SJCRH30 (cell line): ENCODE measurements around the gene TLE5. TPM values are rescaled to one million over a fixed set of nuclear protein-coding genes. Genes with fewer than 3 reads are reported as not detected.

Experiments
- DNase-seq, 2 experiments: peaks; one replicate each; pipeline ENCODE4 v3.0.0-alpha.2; 2015 to 2020
- H3K27ac ChIP-seq: fragments of 250-450 bp; sonication (Bioruptor Pico); 2 replicates; pipeline ENCODE4 v1.5.1; 2020; ENCODE audit warnings: mild to moderate bottlenecking, moderate library complexity
- H3K27me3 ChIP-seq: fragments of 250-450 bp; sonication (Bioruptor Pico); 2 replicates; pipeline ENCODE4 v1.5.1; 2020; ENCODE audit warnings: mild to moderate bottlenecking, moderate library complexity
- H3K36me3 ChIP-seq: fragments of 250-450 bp; sonication (Bioruptor Pico); 2 replicates; pipeline ENCODE4 v1.5.1; 2020; ENCODE audit warnings: mild to moderate bottlenecking, moderate library complexity
- H3K4me1 ChIP-seq: fragments of 250-450 bp; sonication (Bioruptor Pico); 2 replicates; pipeline ENCODE4 v1.5.1; 2020; ENCODE audit warnings: mild to moderate bottlenecking, moderate library complexity
- H3K4me3 ChIP-seq: fragments of 250-450 bp; sonication (Bioruptor Pico); 2 replicates; pipeline ENCODE4 v1.5.1; 2020; ENCODE audit warnings: mild to moderate bottlenecking, moderate library complexity
- H3K9me3 ChIP-seq: fragments of 250-450 bp; sonication (Bioruptor Pico); replicated peaks from 2 replicates; pipeline ENCODE4 v1.5.1; 2020; ENCODE audit warnings: mild to moderate bottlenecking, moderate library complexity
- total RNA-seq: library from RNA; depleted of rRNA; stranded (reverse); fragments of >200 nt; shearing (Covaris generic); gene quantifications from 2 replicates; pipeline ENCODE4 v1.2.3, GENCODE V29; 2014

Gene TLE5
- total RNA-seq, 1 experiment from 2014 or later = 313 TPM

DNA sequence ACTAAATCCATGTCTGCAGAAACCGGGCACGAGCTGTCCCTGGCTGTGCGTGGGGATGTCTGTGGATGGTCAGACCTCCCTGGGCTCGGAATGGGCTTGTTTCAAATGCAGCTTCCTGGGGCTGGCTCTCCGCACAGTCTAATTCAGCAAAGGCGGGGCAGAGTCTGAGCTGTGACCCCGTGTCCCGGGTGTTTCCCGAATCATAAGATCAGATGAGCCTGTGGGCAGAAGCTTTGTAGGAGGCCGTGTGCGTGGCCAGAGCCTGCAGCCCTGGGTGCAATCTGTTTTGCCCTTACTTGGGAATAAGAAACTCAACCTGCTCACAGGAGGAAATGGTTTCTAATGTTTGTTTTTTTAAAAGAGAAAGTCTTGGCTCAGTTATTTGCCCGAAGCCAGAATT lies 18.0 kb upstream of the TLE5 start:
- Histone ChIP-seq H3K27ac (no peak overlapping the region), H3K4me1 (peaks cover 6% of the 10 kb centered on the region; the same call in 1 of the 2 replicates), H3K36me3 (no peaks in the 10 kb centered on the region), H3K27me3 (no peaks in the 10 kb centered on the region), H3K4me3 (no peak overlapping the region), H3K9me3 (no peaks in the 10 kb centered on the region)
- DNase-seq = no peak

DNA sequence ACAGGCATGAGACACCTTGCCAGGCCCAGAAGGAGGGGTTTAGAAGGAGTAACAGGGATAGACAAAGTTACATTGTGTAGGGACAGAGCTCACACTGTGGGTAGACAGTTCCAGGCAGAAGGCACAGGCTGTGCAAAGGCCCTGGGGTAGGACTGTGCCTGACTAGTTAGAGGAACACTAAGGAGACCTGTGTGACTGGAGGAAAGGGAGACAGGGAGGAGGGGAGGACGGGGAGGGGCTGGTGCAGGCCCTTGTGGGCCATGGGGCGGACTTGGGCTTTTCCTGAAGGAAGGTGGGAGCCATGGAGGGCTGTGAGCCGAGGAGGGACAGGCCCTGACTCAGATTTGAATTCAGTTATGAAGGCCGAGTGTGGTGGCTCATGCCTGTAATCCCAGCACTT lies 17.3 kb upstream of the TLE5 start:
- Histone ChIP-seq H3K27me3 (no peaks in the 10 kb centered on the region), H3K36me3 (no peaks in the 10 kb centered on the region), H3K4me1 (peaks cover 6% of the 10 kb centered on the region; the same call in 1 of the 2 replicates), H3K4me3 (no peak overlapping the region), H3K9me3 (no peaks in the 10 kb centered on the region), H3K27ac (no peak overlapping the region)
- no peak for DNase-seq

DNA sequence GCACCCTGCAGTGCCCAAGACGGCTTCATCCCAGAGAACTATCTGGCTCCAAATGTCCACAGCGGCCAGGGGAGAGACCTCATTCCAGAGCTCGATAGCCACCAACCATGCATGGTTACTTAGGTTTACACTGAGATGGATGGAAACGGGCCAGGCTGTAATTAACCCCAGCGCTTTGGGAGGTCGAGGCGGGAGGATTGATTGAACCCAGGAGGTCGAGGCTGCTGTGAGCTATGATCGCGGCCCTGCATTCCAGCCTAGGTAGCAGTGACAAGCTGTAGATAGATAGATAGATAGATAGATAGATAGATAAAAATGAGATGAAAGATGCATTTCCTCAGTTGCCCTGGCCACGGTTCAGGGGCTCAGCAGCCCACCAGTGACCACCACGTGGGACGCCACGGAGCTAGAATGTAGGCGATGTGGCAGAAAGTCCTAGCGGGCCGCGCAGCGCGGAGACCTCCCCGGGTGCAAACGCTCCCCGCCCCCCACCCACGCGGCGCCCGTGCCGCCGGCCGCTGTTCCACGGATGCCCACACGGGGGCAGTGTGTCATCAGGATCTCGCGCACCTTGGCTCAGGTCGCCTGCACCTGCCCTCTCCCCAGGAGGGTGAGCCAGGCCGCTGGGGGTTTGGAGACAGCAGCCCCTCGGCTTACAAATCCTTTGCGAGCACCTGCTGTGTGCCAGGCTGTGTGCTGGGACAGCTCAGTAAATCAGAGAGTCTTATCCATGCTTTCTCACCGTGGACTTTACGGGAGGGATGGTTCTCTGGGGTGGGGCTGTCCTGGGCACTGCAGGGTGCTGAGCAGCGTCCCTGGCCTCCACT lies 13.5 kb upstream of the TLE5 start:
- peak in 1 of 2 experiments; percentile 58 for DNase-seq
- no peak overlapping the region for H3K4me3 ChIP-seq
- H3K27ac ChIP-seq = no peak overlapping the region
- H3K27me3 ChIP-seq = no peaks in the 10 kb centered on the region
- H3K36me3 ChIP-seq = no peaks in the 10 kb centered on the region
- peaks cover 18% of the 10 kb centered on the region for H3K4me1 ChIP-seq
- no peaks in the 10 kb centered on the region for H3K9me3 ChIP-seq

DNA sequence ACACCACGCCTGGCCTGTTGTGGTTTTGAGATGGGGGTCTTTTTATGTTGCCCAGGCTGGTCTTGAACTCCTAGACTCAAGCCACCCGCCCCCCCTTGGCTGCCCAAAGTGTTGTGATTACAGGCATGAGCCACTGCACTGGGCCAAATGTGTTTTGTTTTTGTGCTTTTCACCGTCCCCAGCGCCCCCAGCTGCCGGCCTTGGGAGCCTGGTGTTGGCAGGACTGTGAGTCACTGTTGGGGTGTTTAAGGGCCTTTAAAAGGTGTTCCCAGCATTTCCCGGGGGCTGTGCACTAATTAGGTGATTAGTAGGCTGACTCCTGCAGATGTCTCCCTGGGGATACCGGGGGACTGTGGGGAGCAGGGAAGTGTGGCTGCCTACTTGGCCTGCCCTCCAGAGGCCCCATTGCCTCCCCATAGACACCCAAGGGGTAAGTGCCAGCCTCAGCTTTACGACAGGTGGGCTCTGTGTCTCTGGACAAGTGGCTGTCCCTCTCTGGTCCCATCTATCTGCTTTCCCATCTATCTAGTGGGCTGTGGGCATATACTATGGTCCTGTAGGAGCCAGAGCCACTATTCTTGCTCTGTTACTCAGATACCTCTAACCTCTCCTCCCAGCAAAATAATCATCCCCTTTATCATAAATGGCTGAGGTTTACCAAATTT lies 11.8 kb upstream of the TLE5 start:
- peak in 1 of 2 experiments; percentile 46 for DNase-seq
- H3K4me1 ChIP-seq = peaks cover 21% of the 10 kb centered on the region
- H3K36me3 ChIP-seq = no peaks in the 10 kb centered on the region
- H3K9me3 ChIP-seq = no peaks in the 10 kb centered on the region
- H3K27ac ChIP-seq = no peak overlapping the region
- no peaks in the 10 kb centered on the region for H3K27me3 ChIP-seq
- H3K4me3 ChIP-seq = no peak overlapping the region

DNA sequence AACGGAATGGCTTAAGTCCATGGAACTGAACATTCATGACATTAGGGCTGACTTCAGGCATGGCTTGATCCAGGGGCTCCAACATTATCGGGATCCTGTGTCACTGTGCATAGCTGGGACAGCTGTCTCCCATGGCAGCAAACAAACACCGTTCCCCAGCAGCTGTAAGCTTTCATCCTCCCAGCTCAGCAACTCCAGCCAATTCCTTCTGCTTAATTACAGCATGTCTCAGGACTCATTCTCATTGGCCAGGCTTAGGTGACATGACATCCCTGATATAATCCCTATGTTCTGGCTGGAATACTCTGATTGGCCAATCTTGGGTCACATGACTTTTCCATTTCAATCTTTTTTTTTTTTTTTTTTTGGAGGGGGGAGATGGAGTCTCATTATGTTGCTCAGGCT lies 10.9 kb upstream of the TLE5 start:
- peak; percentile 92 to 98 for DNase-seq
- no peak overlapping the region for H3K27ac ChIP-seq
- no peak overlapping the region for H3K4me3 ChIP-seq
- no peaks in the 10 kb centered on the region for H3K36me3 ChIP-seq
- H3K27me3 ChIP-seq = no peaks in the 10 kb centered on the region
- peaks cover 28% of the 10 kb centered on the region for H3K4me1 ChIP-seq
- no peaks in the 10 kb centered on the region for H3K9me3 ChIP-seq

DNA sequence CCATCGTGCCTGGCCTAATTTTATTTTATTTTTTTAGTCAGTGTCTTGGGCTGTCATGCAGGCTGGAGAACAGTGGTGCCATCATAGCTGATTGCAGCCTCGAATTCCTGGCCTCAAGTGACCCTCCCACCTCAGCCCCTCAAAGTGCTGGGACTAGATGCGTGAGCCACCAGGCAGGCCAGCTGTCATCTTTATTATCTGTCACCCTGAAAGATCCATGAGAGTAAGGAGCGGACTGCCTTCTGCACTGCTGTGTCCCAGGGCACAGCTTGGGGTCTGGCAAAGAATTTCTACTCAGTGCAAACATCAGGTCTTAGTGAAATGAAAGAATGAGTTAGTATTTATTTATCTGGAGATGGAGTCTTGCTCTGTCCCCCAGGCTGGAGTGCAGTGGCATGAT lies 9.5 kb upstream of the TLE5 start:
- no peak overlapping the region for H3K4me3 ChIP-seq
- H3K4me1 ChIP-seq = peaks cover 36% of the 10 kb centered on the region
- H3K27ac ChIP-seq = peak overlapping the region; percentile 29
- no peaks in the 10 kb centered on the region for H3K9me3 ChIP-seq
- no peaks in the 10 kb centered on the region for H3K36me3 ChIP-seq
- no peaks in the 10 kb centered on the region for H3K27me3 ChIP-seq
- peak; percentile 84 to 89 for DNase-seq

DNA sequence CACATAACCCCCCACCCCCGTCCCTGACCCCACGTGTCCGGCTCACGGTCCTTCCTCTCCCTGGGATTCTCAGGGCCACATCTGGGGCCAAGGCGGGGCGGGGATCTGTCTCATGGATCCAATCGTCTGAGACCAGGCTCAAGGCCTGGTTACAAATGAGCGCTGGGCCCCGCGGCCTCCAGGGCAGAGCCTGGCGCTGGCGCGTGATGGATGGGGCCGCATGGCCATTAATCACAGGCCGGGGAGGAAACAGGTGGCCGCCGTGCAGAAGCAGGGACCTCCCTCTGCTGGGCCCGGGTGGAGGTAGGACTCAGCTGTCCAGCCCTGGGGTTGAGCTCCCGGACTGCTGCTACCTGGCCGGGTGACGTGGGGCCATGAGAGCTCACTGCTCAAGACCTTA lies 5.8 kb upstream of the TLE5 start:
- Histone ChIP-seq H3K27ac (peak overlapping the region; percentile 70), H3K4me1 (peaks cover 36% of the 10 kb centered on the region)

DNA sequence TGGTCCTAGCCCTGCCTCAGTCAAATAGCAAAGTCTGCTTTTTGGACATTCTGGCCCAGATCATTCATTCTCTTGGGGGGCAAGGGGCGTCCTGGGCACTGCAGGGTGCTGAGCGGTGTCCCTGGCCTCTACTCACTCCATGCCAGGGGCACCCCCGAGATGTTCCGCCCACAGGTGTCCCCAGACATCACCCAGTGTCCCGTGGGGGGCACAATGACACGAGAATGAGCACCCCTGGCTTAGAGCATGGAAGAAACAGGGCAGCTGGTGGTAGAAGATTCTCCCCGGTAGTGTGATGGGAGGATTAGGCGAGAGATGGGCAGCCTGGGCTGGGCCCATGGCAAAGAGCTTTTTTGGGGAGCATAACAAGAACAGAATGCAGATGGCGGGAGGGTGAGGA lies 5.3 kb upstream of the TLE5 start:
- H3K27me3 ChIP-seq = no peaks in the 10 kb centered on the region
- peak overlapping the region; percentile 34 for H3K4me3 ChIP-seq
- DNase-seq = peak in 1 of 2 experiments; percentile 29
- peak overlapping the region; percentile 70 for H3K27ac ChIP-seq
- H3K4me1 ChIP-seq = peaks cover 35% of the 10 kb centered on the region
- H3K9me3 ChIP-seq = no peaks in the 10 kb centered on the region
- H3K36me3 ChIP-seq = no peaks in the 10 kb centered on the region

More for the DNA sequence above, 5.8 kb upstream of the TLE5 start:
- Histone ChIP-seq H3K36me3 (no peaks in the 10 kb centered on the region), H3K27me3 (no peaks in the 10 kb centered on the region), H3K9me3 (no peaks in the 10 kb centered on the region), H3K4me3 (peak overlapping the region; percentile 34)
- peak; percentile 88 to 90 for DNase-seq

DNA sequence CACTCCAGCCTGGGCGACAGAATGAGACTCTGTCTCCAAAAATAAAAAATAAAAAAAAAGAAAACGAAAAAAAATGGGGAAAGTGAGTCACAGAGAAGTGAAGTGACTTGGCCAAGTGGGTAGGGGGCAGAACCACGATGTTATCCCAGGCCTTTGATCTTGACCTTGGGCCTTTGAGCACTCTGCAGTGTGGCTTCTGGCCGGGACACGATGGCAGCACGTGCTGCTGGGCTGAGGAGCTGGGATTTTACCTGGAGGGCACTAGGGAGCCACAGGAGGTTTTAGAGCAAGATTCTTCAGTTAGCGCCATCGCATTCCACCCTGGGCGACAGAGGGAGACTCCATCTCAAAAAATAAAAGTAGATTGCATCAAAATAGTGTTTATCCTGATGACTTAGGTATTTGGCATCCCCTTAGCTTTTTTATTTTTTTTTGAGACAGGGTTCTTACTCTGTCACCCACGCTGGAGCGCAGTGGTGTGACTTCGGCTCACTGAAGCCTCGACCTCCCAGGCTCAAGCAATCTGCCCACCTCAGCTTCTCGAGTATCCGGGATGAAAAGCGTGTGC lies 4.3 kb upstream of the TLE5 start:
- Histone ChIP-seq H3K9me3 (no peaks in the 10 kb centered on the region), H3K27ac (peak overlapping the region; percentile 37; the same call in 1 of the 2 replicates), H3K4me3 (no peak overlapping the region), H3K27me3 (no peaks in the 10 kb centered on the region), H3K36me3 (no peaks in the 10 kb centered on the region), H3K4me1 (peaks cover 31% of the 10 kb centered on the region)
- no peak for DNase-seq

DNA sequence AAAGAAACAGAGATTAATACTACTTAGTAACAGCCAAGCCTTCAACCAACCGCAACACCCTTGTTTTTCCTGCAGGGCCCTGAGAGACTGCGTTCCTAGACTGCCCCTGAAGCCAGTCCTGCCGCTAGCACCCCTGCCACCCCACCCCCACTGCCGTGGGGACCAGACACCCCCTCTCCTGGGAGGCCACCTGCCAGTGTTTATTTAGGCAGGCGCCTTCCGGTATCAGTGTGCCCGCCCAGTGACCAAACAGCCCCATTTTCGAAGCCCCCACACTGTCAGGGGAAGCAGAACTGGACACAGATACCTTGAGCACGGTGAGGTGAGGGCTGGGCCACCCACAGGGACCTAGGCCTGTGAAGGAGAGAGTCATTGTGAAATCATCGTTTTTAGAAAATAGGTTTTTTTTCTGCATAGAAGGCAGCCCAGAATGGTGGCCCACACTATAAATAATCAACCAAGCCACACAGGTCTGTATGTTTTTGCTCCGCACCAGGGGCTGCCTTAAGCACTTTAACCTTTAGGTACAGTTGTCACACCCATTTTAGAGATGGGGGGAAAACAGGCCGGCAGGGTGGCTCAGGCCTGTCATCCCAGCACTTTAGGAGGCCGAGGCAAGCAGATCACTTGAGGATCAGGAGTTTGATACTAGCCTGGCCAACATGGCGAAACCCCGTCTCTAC lies 3.5 kb upstream of the TLE5 start:
- Histone ChIP-seq H3K36me3 (no peaks in the 10 kb centered on the region), H3K27ac (peak overlapping the region; percentile 37; the same call in 1 of the 2 replicates), H3K9me3 (no peaks in the 10 kb centered on the region), H3K27me3 (no peaks in the 10 kb centered on the region), H3K4me1 (peaks cover 31% of the 10 kb centered on the region), H3K4me3 (no peak overlapping the region)
- DNase-seq = peak; percentile 77 to 84

DNA sequence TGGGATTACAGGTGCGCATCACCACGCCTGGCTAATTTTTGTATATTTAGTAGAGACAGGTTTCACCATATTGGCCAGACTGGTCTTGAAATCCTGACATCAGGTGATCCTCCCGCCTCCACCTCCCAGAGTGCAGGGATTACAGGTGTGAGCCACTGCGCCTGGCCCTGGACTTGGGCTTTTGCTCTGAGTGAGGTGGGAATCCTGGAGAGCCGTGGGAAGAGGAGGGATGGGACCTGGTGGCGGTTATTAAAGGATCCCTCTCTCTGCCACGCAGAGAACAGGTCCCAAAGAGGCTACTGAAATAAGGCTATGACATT lies 1.7 kb upstream of the TLE5 start:
- DNase-seq = no peak
- no peaks in the 10 kb centered on the region for H3K27me3 ChIP-seq
- H3K4me1 ChIP-seq = peaks cover 28% of the 10 kb centered on the region
- peaks cover 13% of the 10 kb centered on the region for H3K36me3 ChIP-seq
- H3K4me3 ChIP-seq = no peak overlapping the region
- no peaks in the 10 kb centered on the region for H3K9me3 ChIP-seq
- no peak overlapping the region for H3K27ac ChIP-seq

DNA sequence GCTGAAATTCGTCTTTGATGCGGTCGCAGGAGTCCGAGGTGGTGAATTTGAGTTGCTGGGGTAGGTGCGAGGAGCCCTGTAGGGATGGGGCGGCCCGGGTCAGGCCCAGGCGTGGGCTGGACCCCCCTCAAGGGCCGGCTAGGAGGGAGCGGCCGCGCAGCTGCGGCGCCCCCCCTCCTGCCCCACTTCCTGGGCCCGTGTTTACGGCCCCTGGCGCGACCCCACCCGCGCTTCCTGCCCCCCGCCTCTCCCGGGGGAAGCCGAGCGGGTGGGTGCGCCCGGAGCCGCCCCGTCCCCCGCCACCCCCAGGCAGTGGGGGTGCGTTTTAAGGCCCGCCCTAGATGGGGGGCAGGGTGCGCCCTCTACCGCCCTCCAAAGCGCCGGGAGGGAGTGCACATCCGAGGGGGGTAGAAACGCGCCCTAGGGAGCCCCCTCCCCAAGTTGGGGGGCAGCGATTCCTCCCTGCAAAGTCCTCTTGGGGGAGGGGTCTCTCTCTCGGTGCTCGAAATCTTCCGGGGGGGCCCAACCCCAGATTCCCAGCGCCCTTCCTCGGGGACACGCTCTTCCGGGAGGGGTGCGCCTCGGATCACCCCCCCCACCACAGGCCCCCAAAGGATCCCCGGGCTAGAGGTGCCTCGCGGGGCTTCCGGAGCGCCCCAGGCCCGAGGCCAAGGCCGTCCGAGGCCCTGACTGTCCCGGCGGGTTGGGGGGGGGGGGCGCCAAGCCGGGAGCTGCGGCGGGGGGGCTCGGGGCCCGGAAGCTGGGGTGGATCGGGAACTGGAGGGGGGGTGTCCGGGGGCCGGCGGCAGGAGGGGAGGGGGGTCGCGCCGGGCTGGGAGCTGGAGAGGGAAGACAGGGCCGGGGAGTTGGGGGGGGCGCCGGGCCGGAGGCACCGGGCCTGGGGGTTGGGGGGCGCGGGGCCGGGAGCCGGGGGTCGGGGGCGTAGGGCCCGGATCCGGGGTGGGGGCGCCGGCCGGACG lies 823 bp downstream of the TLE5 start:
- H3K27me3 ChIP-seq = no peaks in the 10 kb centered on the region
- peak; percentile 42 to 49 for DNase-seq
- H3K4me3 ChIP-seq = peak overlapping the region; percentile 97
- H3K9me3 ChIP-seq = no peaks in the 10 kb centered on the region
- peaks cover 12% of the 10 kb centered on the region for H3K4me1 ChIP-seq
- peak overlapping the region; percentile 78 for H3K27ac ChIP-seq
- H3K36me3 ChIP-seq = peaks cover 30% of the 10 kb centered on the region

DNA sequence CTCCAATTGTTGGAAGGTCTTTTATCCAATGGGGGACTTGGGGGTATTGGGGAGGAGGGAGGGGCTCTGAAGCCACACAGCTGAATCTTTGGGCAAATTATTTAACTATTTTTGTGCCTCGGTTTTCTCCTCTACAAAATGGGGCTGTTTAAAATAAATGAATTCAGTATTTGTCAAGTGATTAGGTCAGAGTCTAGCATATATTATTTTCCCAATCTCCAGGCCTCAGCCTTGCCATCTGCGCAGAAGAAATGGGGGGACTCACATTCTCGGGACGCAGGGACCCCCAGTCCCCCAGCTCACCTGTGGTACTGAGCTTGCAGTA lies 1.5 kb downstream of the TLE5 start:
- Histone ChIP-seq H3K4me3 (peak overlapping the region; percentile 97), H3K9me3 (no peaks in the 10 kb centered on the region), H3K27ac (no peak overlapping the region), H3K27me3 (no peaks in the 10 kb centered on the region), H3K36me3 (peaks cover 31% of the 10 kb centered on the region), H3K4me1 (peaks cover 5% of the 10 kb centered on the region)
- DNase-seq = no peak

DNA sequence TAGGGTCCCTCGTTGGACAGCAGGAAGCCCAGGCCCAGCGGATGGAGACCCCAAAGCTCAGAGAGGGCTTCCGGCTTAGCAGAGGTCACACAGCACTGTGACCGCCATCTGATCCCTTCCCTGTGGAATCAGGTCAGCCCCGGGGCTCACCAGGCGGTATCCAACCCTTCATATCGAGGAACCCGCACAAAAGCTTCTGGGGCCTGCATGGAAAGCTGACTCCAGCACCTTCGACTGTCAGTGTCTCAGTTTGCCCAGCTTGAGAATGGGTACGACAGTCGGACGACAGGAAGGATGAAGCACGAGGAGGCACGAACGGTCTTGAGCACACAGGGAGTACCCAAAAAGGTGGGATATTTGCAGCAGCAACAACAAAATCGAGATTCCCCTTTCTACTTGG lies 2.6 kb downstream of the TLE5 start:
- Histone ChIP-seq H3K4me1 (no peaks in the 10 kb centered on the region; the same call in 1 of the 2 replicates), H3K4me3 (no peak overlapping the region), H3K9me3 (no peaks in the 10 kb centered on the region), H3K36me3 (peaks cover 42% of the 10 kb centered on the region), H3K27me3 (no peaks in the 10 kb centered on the region), H3K27ac (no peak overlapping the region)
- no peak for DNase-seq
